Panc1 (cell line): ENCODE data around the gene COPS8. TPM values are rescaled to one million over a fixed set of nuclear protein-coding genes. Genes with fewer than 3 reads are reported as not detected.

ENCODE experiments used
- ATAC-seq: fragments of 200-7000 bp; cut with Tn5 transposase; 2 replicates; pipeline ENCODE4 v1.9.1; 2020; ENCODE audit warnings: mild to moderate bottlenecking, moderate library complexity
- BruUV-seq: library from RNA; stranded (reverse); fragments of 400-500 nt; replicated peaks from 2 replicates; lab custom pipeline; 2021; lab: Mats Ljungman, UMichigan
- CTCF ChIA-PET: fragments of 300-600 bp; sonication (Branson Sonifier 250); formaldehyde crosslinking; loops from one replicate; lab custom pipeline; 2022; ENCODE audit warnings: antibody characterized with exemption; lab: Charles Lee
- POLR2A ChIA-PET: fragments of 300-600 bp; sonication (Branson Sonifier 250); formaldehyde crosslinking; loops from one replicate; lab custom pipeline; 2022; ENCODE audit warnings: antibody characterized with exemption; lab: Charles Lee
- DNase-seq: peaks from one replicate; pipeline ENCODE4 v3.0.0-alpha.2; 2010; ENCODE audit warnings: low read depth, low spot score
- H3K27ac ChIP-seq: 2 replicates; pipeline ENCODE4 v1.5.1; 2011; ENCODE audit warnings: mild to moderate bottlenecking, low read length, inconsistent platforms
- H3K27me3 ChIP-seq: fragments of 200-500 bp; sonication (Bioruptor generic); 2 replicates; pipeline ENCODE4 v1.6.0; 2014; ENCODE audit warnings: low read length, inconsistent platforms; ENCODE audit not compliant: control insufficient read depth, insufficient read depth
- H3K36me3 ChIP-seq: fragments of 200-500 bp; sonication (Bioruptor generic); 2 replicates; pipeline ENCODE4 v1.5.1; 2014; ENCODE audit warnings: inconsistent platforms, mild to moderate bottlenecking, low read length, moderate library complexity; ENCODE audit not compliant: control insufficient read depth, insufficient read depth
- H3K4me1 ChIP-seq: 2 replicates; pipeline ENCODE4 v1.5.1; 2011; ENCODE audit warnings: inconsistent platforms, mild to moderate bottlenecking, low read length, moderate library complexity; ENCODE audit not compliant: control insufficient read depth, insufficient read depth
- H3K4me3 ChIP-seq, 2 experiments: 2 replicates each; pipeline ENCODE4 v1.5.1; 2011 to 2012; ENCODE audit warnings: low read depth in 2 of 2, low read length in 2 of 2, mild to moderate bottlenecking in 2 of 2, inconsistent platforms in 1 of 2, moderate library complexity in 1 of 2
- H3K9me3 ChIP-seq: fragments of 200-500 bp; sonication (Bioruptor generic); 2 replicates; pipeline ENCODE4 v1.5.1; 2014; ENCODE audit warnings: low read depth, mild to moderate bottlenecking, inconsistent platforms, low read length, moderate library complexity; ENCODE audit not compliant: control insufficient read depth, insufficient read depth
- POLR2AphosphoS5 ChIP-seq: IDR thresholded peaks from 2 replicates; pipeline ENCODE4 v1.6.1; 2012; ENCODE audit warnings: mild to moderate bottlenecking, low read depth, low read length, moderate library complexity
- SIN3A ChIP-seq: IDR thresholded peaks from 2 replicates; pipeline ENCODE4 v1.6.1; 2012; ENCODE audit warnings: low read depth, mild to moderate bottlenecking, low read length, moderate library complexity, borderline replicate concordance; ENCODE audit not compliant: insufficient read depth
- TCF7L2 ChIP-seq: IDR thresholded peaks from 2 replicates; pipeline ENCODE4 v1.6.1; 2011; ENCODE audit warnings: mild to moderate bottlenecking, low read depth, low read length, inconsistent platforms
- in situ Hi-C: cut with HindIII; loops from 2 replicates; pipeline ENCODE4 v1.10.0; 2016; ENCODE audit warnings: low sequenced_read_pairs, low pct_unique_long_range_greater_than_20kb
- intact Hi-C: fragments of 100-400 bp; cut with micrococcal nuclease; formaldehyde crosslinking; loops from one replicate; pipeline ENCODE4 v1.10.0; 2022; ENCODE audit not compliant: unreplicated experiment
- total RNA-seq: library from RNA; stranded (reverse); gene quantifications from one replicate; pipeline ENCODE4 v1.2.1, GENCODE V29; 2021; ENCODE audit not compliant: unreplicated experiment
- TF ChIP-seq, protein P1 (sequence below): fragments of 450-650 bp; IDR thresholded peaks from 2 replicates; pipeline ENCODE4 v1.5.1; 2017; ENCODE audit warnings: mild to moderate bottlenecking
- TF ChIP-seq, protein P2 (sequence below), 2 experiments: IDR thresholded peaks; 2 replicates each; pipeline ENCODE4 v1.6.1; 2011 to 2012; ENCODE audit warnings: low read depth in 2 of 2, control low read depth in 1 of 2, low read length in 1 of 2, mild to moderate bottlenecking in 1 of 2, moderate library complexity in 1 of 2; ENCODE audit not compliant: insufficient read depth in 1 of 2

COPS8 gene
- total RNA-seq, 1 experiment from 2014 or later: 57.9 TPM

DNA sequence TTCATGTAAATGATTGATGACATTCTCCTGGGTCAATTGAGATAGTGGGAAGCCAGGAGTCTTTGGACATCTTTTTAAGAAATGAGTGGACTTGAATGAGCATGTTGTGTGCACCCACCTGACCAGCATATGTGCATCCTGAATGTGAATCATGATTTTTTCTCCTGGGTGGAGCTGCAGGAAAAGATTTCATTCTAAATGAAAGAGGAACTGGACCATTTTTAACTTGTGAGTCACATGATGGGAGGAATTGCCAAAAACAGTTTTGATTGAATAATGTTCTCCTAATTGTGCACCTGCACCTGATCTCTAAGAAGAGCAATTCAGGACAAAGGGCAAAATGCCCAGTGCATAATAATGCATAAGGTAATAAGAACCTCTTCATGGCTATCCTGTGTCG lies 32.3 kb downstream of the COPS8 start:
- no TSS peak for BruUV-seq
- TF ChIP-seq, protein P1, sequence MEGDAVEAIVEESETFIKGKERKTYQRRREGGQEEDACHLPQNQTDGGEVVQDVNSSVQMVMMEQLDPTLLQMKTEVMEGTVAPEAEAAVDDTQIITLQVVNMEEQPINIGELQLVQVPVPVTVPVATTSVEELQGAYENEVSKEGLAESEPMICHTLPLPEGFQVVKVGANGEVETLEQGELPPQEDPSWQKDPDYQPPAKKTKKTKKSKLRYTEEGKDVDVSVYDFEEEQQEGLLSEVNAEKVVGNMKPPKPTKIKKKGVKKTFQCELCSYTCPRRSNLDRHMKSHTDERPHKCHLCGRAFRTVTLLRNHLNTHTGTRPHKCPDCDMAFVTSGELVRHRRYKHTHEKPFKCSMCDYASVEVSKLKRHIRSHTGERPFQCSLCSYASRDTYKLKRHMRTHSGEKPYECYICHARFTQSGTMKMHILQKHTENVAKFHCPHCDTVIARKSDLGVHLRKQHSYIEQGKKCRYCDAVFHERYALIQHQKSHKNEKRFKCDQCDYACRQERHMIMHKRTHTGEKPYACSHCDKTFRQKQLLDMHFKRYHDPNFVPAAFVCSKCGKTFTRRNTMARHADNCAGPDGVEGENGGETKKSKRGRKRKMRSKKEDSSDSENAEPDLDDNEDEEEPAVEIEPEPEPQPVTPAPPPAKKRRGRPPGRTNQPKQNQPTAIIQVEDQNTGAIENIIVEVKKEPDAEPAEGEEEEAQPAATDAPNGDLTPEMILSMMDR: no peak
- TF ChIP-seq TCF7L2 (no peak), SIN3A (no peak), POLR2AphosphoS5 (no peak)
- TF ChIP-seq, protein P2, sequence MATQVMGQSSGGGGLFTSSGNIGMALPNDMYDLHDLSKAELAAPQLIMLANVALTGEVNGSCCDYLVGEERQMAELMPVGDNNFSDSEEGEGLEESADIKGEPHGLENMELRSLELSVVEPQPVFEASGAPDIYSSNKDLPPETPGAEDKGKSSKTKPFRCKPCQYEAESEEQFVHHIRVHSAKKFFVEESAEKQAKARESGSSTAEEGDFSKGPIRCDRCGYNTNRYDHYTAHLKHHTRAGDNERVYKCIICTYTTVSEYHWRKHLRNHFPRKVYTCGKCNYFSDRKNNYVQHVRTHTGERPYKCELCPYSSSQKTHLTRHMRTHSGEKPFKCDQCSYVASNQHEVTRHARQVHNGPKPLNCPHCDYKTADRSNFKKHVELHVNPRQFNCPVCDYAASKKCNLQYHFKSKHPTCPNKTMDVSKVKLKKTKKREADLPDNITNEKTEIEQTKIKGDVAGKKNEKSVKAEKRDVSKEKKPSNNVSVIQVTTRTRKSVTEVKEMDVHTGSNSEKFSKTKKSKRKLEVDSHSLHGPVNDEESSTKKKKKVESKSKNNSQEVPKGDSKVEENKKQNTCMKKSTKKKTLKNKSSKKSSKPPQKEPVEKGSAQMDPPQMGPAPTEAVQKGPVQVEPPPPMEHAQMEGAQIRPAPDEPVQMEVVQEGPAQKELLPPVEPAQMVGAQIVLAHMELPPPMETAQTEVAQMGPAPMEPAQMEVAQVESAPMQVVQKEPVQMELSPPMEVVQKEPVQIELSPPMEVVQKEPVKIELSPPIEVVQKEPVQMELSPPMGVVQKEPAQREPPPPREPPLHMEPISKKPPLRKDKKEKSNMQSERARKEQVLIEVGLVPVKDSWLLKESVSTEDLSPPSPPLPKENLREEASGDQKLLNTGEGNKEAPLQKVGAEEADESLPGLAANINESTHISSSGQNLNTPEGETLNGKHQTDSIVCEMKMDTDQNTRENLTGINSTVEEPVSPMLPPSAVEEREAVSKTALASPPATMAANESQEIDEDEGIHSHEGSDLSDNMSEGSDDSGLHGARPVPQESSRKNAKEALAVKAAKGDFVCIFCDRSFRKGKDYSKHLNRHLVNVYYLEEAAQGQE (IDR thresholded peaks at IDR 0.05; ENCODE audit: insufficient read depth in 1 of 2, low read depth in 2 of 2, low read length in 1 of 2): no peak
- H3K27ac ChIP-seq: no peak overlapping the region
- intact Hi-C loops (no loop called here), in situ Hi-C loops (no loop called here)
- POLR2A ChIA-PET: no interaction called here
- no peak for ATAC-seq
- H3K27me3 ChIP-seq: no peaks in the 10 kb centered on the region
- no peak overlapping the region for H3K4me3 ChIP-seq
- H3K9me3 ChIP-seq: peaks cover 7% of the 10 kb centered on the region; the same call in 1 of the 2 replicates
- no peaks in the 10 kb centered on the region for H3K36me3 ChIP-seq
- no peak for DNase-seq
- no peaks in the 10 kb centered on the region for H3K4me1 ChIP-seq
- CTCF ChIA-PET: no interaction called here

DNA sequence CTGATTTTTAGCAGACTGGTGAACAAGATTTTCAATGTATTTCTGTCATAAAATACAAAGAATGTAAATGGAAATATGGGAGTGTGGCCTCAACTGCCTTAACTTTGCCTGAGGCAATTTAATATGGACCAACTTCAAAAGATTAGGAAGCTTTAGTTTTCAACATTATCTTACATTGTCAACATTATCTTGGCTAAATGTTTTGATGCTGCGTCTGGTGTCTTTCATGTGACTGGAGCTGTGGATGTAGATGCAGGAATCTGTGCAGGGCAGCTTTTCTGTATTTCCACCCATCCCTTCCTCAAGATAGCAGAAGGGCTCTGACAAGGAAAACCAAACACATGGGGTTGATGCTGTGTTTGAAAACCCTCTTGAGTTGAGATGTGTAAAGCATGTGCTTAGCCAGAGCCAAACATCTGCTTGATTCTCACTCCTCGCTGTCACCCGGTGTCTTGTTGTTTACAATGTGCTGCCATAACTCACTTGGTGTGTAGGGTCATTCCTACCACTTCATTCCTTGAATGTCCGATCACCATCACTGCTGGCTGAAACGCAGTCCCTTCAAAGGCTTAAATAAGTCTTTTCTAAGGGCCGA lies 33.0 kb downstream of the COPS8 start:
- ATAC-seq (no peak), DNase-seq (no peak)
- TF ChIP-seq TCF7L2 (no peak), POLR2AphosphoS5 (no peak), SIN3A (no peak)
- TF ChIP-seq, protein P1: no peak
- TF ChIP-seq, protein P2 (IDR thresholded peaks at IDR 0.05; ENCODE audit: insufficient read depth in 1 of 2, low read depth in 2 of 2, low read length in 1 of 2): no peak
- H3K4me1 ChIP-seq: no peaks in the 10 kb centered on the region
- H3K4me3 ChIP-seq: no peak overlapping the region
- in situ Hi-C loops (no loop called here), intact Hi-C loops (no loop called here)
- H3K27ac ChIP-seq: no peak overlapping the region; the same call in 1 of the 2 replicates
- ChIA-PET POLR2A (interaction anchor here (0.6 kb wide), 1 partner anchor 947 kb away, joined by 10 read pairs; no protein-coding TSS in a partner anchor), CTCF (interaction anchor here (0.6 kb wide), 1 partner anchor 291 kb away, joined by 3 read pairs; no protein-coding TSS in a partner anchor)
- BruUV-seq: no TSS peak
- peaks cover 3% of the 10 kb centered on the region; the same call in 1 of the 2 replicates for H3K9me3 ChIP-seq
- H3K27me3 ChIP-seq: no peaks in the 10 kb centered on the region
- H3K36me3 ChIP-seq: no peaks in the 10 kb centered on the region
